Fibroblast of mammary gland (primary cell): ENCODE results near the gene KLHL29.

Experiments used
- DNase-seq: peaks from one replicate; pipeline ENCODE4 v3.0.0-alpha.2; 2010; ENCODE audit warnings: low read depth
- H3K4me3 ChIP-seq: 2 replicates; pipeline ENCODE4 v1.5.1; 2011; ENCODE audit warnings: low read depth, mild to moderate bottlenecking, low read length, moderate library complexity; ENCODE audit not compliant: control insufficient read depth
- CTCF ChIP-seq: conservative IDR thresholded peaks from 2 replicates; pipeline ENCODE4 v1.5.1; 2011; ENCODE audit warnings: low read depth, low read length, inconsistent platforms; ENCODE audit not compliant: control insufficient read depth, insufficient read depth

KLHL29 gene

GRCh38 chr2:23592061-23592685, 207.2 kb downstream of the KLHL29 start:
- no peak overlapping the region for H3K4me3 ChIP-seq
- no peak for DNase-seq
- TF ChIP-seq CTCF: no peak

- no peak for DNase-seq
- no peak overlapping the region for H3K4me3 ChIP-seq
- TF ChIP-seq CTCF: no peak
Observed at GRCh38 chr2:23592898-23593751, 208.1 kb downstream of the KLHL29 start.

GRCh38 chr2:23593752-23594459, 208.9 kb downstream of the KLHL29 start:
- no peak overlapping the region for H3K4me3 ChIP-seq
- no peak for DNase-seq
- no peak for TF ChIP-seq CTCF

GRCh38 chr2:23594460-23594825, 209.5 kb downstream of the KLHL29 start:
- DNase-seq: no peak
- H3K4me3 ChIP-seq: no peak overlapping the region
- TF ChIP-seq CTCF: no peak

GRCh38 chr2:23595021-23595420, 210.0 kb downstream of the KLHL29 start:
- DNase-seq: no peak
- no peak for TF ChIP-seq CTCF
- H3K4me3 ChIP-seq: no peak overlapping the region

GRCh38 chr2:23595601-23596251, 210.7 kb downstream of the KLHL29 start:
- no peak for TF ChIP-seq CTCF
- DNase-seq: no peak
- no peak overlapping the region for H3K4me3 ChIP-seq
